GM06990 (cell line): ENCODE measurements around the gene WDR7.

Experiments
- DNase-seq: peaks from one replicate; pipeline ENCODE4 v3.0.0-alpha.2; 2011; ENCODE audit not compliant: insufficient read length; ENCODE audit errors: extremely low read depth
- H3K27me3 ChIP-seq: replicated peaks from 2 replicates; pipeline ENCODE4 v1.6.0; 2011; ENCODE audit warnings: low read length; ENCODE audit not compliant: control insufficient read depth, insufficient read depth
- H3K36me3 ChIP-seq: 2 replicates; pipeline ENCODE4 v1.5.1; 2011; ENCODE audit warnings: low read length; ENCODE audit not compliant: control insufficient read depth, insufficient read depth
- H3K4me3 ChIP-seq: replicated peaks from 2 replicates; pipeline ENCODE4 v1.5.1; 2011; ENCODE audit warnings: low read depth, mild to moderate bottlenecking, control low read depth, low read length
- CTCF ChIP-seq: IDR thresholded peaks from 2 replicates; pipeline ENCODE4 v1.5.1; 2011; ENCODE audit warnings: low read length, control low read depth, mild to moderate bottlenecking, inconsistent platforms; ENCODE audit not compliant: insufficient read depth, poor library complexity, severe bottlenecking

WDR7 gene

DNA sequence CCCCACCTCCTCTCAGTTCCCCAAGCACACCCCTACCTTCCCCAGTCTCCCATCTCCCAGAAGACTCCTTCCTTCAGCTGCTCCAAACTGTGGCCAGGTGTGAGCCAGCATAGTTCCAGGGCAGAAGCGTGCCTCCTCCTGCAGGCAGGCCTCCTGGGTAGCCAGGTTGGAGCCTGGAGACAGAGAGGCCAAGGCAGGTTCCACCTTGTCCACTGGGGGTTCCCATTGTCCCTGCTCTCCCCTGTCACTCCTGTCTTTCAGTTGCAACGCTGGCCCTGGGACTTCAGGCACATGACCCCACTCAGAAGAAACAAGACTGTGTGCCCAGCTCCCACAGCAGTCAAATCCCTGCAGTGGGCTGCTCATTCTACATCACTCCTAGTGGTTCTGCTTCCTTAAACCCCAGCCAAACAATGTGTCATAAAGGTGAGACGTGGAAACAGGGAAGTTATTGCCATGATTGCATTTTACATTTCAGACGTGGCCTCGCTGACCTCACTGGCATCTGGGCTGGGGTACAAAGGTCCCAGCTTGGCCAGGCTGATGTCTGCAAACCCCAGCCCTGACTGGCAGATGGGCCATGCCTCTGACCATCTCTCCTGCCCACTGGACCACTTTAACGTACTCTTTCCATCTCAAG lies 399.3 kb downstream of the WDR7 start:
- H3K27me3 ChIP-seq = no peaks in the 10 kb centered on the region
- H3K4me3 ChIP-seq = no peak overlapping the region
- no peak for TF ChIP-seq CTCF
- no peak for DNase-seq
- no peaks in the 10 kb centered on the region for H3K36me3 ChIP-seq

GRCh38 chr18:57051021-57051656 lies 400.0 kb downstream of the WDR7 start:
- Histone ChIP-seq H3K36me3 (no peaks in the 10 kb centered on the region), H3K27me3 (no peaks in the 10 kb centered on the region), H3K4me3 (no peak overlapping the region)
- no peak for TF ChIP-seq CTCF
- DNase-seq = no peak

GRCh38 chr18:57051657-57052044 lies 400.5 kb downstream of the WDR7 start:
- no peak for TF ChIP-seq CTCF
- Histone ChIP-seq H3K4me3 (no peak overlapping the region), H3K27me3 (no peaks in the 10 kb centered on the region), H3K36me3 (no peaks in the 10 kb centered on the region)
- DNase-seq = peak; percentile 47

- no peaks in the 10 kb centered on the region for H3K36me3 ChIP-seq
- H3K27me3 ChIP-seq = no peaks in the 10 kb centered on the region
- peak; percentile 61 for TF ChIP-seq CTCF
- H3K4me3 ChIP-seq = no peak overlapping the region
- DNase-seq = no peak
Observed at GRCh38 chr18:57052173-57052572, 401.0 kb downstream of the WDR7 start.

GRCh38 chr18:57052759-57053158 lies 401.6 kb downstream of the WDR7 start:
- no peaks in the 10 kb centered on the region for H3K36me3 ChIP-seq
- no peak overlapping the region for H3K4me3 ChIP-seq
- no peak for TF ChIP-seq CTCF
- no peak for DNase-seq
- no peaks in the 10 kb centered on the region for H3K27me3 ChIP-seq

DNA sequence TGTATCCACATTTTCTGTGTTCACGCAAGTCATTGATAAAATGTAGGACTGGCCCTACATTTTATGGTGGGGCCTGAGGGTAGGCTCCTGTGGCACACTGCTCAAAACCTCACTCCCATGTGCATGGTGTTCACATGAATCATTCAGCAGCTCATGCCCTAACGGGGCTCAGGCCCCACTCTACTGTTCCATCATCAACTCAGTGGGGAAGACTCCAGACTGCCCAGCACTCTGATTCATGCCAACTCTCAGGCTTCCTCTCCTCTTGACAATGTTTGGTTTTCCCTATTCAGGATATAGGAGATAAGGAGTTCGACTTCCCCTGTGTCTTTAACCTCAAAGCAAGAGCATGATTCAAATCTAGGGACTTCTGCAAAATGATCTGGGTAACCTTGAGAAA lies 403.7 kb downstream of the WDR7 start:
- no peak for DNase-seq
- Histone ChIP-seq H3K27me3 (no peaks in the 10 kb centered on the region), H3K36me3 (no peaks in the 10 kb centered on the region), H3K4me3 (no peak overlapping the region)
- no peak for TF ChIP-seq CTCF
